NCI-H524 treated with DMSO at 0.1 percent for 48 hours (cell line): Measurements from ENCODE around the gene SERPINA6.
A peak's percentile ranks its signal among the peaks of the same experiment; 100 is the strongest.
"Not testable (repeated sequence)": the region's sequence is repeated elsewhere in the genome, so short reads cannot be mapped to it uniquely, and the experiment has no call there.

Experiments
- DNase-seq: peaks from one replicate; lab custom pipeline; 2025; lab: John Stamatoyannopoulos, UW

The SERPINA6 gene

DNA sequence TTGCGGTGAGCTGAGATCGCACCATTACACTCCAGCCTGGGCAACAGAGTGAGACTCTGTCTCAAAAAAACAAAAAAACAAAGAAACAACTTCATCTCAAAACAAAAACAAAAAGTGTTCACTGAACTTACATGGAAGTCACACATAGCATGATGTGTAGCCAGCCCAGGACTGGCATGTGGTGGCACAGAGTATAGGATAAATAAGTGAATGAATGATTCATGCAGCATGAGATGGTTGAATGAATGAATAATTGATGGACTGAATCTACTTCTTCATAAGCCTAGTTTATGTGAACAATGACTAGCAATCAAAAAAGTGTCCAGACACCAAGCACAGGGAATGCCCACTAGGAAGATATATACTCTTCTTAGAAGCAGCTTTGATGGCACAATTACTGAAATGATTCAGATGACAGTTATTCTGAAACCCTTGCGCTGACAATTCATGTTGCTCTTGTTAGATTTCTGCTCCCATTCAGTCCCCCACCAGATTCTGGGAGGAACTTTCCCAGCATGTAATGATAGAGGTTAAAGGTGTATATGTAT lies 31.6 kb upstream of the SERPINA6 start:
- DNase-seq = no peak

GRCh38 chr14:94354190-94354589 lies 31.1 kb upstream of the SERPINA6 start:
- DNase-seq = not testable (repeated sequence)

- DNase-seq = no peak
Measured at GRCh38 chr14:94349276-94349675, 26.1 kb upstream of the SERPINA6 start.

DNA sequence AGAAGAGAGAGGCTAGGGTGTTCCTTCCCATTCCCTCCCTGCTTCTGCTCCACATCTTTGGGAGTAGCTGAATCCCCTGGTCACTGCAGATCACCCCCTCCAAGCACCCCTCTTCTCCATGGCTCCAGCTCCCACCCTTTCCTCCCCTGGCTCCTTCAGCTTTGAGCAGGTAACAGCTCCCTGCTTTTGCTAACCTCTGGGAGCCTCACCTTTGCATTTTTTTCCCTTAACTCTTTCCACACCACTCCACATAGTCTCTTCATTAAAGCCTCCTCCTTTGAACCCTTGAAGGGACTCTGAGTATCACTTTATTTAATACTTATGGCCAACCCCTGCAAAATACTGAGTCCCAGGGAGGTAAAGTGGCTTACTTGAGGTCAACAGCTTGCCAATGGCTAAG lies 25.7 kb upstream of the SERPINA6 start:
- no peak for DNase-seq

DNA sequence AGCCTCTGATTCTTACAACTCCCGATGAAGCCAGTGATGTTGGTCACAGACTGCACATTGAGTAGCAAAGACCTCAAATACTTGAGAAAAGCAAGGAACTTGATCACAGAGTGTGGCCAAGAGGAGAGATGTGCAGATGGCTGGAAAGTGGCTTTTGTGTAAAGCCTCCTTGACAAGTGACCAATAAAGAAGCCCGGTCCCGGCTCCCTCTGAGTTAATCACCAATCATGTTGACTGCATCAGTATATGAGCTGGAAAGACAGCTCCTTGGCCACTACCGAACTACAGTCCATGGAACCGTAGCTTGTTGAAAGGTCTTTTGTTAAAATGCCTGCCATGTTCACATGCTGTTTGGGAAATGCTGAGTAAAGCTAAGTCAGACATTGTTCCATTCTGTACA lies 23.7 kb upstream of the SERPINA6 start:
- DNase-seq = peak; percentile 83

DNA sequence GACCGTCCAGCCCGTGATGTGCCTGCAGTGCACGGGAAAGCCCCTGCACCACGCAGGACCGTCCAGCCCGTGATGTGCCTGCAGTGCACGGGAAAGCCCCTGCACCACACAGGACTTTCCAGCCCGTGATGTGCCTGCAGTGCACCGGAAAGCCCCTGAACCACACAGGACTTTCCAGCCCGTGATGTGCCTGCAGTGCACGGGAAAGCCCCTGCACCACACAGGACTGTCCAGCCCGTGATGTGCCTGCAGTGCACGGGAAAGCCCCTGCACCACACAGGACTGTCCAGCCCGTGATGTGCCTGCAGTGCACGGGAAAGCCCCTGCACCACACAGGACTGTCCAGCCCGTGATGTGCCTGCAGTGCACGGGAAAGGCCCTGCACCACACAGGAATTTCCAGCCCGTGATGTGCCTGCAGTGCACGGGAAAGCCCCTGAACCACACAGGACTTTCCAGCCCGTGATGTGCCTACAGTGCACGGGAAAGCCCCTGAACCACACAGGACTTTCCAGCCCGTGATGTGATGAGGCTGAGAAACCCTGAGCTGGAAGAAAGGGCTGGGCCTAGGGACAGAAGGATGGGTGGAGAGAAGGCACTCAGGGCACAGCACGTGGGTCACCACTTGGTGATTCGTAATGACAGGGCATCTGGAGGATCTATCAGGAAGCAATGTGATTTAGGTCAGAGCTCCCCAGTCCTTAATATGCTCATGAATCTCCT lies 23.1 kb upstream of the SERPINA6 start:
- peak; percentile 83 for DNase-seq

DNA sequence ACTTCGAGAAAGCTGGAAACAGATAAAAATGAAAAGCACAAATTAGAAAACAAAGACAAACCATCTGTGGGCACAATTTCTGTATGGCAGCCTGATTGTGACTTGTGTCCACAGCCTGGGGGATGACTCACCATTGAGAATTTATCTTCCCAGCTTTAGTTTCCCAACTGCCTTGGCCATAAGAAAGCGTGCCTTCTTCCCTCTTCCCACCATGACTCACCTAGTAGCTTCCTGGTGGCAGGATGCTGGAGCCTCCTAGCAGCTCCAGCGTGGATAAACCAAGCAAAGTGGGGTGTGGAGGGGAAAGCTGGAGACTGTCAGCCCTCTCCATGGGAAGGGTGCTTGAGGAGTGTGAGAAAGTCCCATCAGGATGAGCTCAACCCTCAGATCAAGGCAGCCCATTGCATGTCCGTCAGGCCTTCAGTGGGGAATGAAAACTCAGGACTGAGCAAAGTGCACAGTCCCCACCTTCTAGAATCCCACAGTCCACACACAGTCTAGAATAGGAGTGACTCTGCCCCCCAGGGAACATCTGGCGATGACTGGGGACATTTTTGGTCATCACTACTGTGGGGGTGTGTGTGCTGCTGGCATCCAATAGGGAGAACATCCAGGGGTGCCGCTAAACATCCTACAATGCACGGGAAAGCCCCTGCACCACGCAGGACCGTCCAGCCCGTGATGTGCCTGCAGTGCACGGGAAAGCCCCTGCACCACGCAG lies 22.4 kb upstream of the SERPINA6 start:
- DNase-seq = no peak

DNA sequence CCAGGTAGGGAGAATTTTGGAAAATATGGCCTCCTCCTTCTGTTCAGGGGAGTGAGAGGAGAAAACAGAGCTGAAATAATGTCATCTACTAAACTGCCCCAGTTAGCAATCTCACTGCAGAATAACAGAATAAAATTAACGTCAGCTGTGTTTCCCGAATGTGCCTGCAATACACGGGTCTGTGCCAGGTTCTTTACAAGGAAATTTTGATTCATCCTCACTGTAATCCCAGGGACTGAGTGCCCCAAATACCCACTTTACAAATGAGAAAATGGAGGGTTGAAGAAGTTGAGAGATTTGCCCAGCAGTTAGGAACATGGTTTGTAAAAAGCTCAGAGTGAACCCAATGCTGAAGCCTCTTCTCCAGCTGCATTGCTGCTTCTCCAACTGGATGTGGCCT lies 21.3 kb upstream of the SERPINA6 start:
- DNase-seq = no peak

DNA sequence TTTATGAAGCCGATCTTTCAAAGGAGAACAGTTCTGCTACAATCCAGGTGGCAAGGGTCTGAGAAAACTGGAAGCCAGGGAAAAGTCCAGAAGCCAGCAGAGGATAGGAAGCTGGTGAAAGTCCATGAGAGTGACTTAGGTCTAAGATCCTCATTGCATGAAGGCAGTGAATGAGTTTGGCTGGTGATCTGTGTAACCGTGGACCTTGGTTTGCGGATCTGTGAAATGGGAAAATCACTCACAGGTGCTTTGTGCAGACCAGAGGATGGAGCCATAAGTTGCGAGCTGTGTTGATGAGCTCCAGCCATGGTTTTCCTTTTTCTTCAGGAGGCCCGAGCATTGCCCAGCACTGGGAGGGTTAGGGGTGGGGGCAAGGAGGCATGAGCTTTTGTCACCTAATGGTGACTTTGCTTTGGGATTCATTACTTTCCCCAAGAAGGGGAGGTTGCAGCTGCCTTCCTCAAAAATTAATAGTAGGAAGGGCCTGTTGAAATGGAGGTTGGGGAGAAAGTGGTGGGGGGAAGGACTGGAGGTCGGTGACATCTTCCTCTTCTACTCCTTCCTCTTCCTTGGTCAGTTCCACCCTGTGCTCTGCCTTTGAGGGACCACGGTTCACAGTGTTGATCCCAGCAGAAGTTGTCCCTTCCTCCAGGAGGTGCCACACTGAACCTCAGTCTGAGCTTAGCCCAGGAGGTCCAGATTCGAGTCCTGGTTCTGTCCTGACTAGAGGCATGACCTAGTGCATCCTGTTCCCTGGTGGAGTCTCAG lies 20.3 kb upstream of the SERPINA6 start:
- DNase-seq = no peak

GRCh38 chr14:94342334-94342934 lies 19.3 kb upstream of the SERPINA6 start:
- DNase-seq = peak; percentile 31

DNA sequence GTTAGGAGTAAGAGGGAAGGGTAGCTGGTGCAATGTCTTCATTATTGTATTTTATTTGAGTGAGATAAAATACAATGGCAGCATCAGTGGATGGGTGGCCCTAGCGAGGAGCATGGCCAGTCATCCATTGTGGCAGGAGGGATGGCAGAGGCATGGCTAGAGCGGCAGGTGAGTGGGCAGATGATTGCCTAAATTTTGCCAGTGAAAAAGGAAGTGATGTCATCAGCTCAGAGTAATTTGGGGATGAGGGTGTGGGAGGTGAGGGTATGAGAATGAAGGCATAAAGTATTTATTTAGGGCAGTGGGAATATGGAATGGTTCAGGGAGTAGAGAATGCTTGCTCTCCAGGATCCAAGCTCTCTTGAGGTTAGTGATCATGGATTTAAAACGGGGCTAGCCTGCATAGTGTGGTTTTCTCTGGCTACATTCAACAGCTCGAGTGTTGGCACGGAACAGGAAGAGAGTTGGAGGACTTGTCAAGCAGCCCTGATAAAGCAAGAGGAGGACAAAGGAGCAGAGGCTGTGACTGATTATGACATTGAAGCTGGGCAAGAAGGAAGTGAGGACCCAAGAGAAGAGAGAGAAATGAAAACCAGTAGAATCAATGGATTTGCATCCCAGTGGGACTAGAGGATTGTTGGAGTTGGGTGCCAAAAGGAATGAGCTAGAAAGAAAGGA lies 18.7 kb upstream of the SERPINA6 start:
- DNase-seq = no peak

- DNase-seq = no peak
Measured at GRCh38 chr14:94340533-94340932, 17.4 kb upstream of the SERPINA6 start.

DNA sequence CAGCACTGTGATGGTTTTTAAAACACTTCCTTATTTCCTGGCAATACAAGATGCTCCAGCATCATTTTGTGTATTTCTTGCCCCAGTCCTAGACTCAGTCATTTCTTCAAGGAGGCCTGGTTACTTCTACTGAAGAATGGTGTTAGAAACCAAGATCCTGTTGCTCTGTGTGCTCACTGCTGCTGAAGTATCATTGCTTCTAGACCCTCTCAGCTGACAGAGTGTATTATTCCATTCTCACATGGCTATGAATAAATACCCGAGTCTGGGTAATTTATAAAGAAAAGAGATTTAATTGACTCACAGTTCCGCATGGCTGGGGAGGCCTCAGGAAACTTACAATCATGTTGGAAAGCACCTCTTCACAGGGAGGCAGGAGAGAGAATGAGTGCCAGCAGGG lies 14.9 kb upstream of the SERPINA6 start:
- DNase-seq = no peak

DNA sequence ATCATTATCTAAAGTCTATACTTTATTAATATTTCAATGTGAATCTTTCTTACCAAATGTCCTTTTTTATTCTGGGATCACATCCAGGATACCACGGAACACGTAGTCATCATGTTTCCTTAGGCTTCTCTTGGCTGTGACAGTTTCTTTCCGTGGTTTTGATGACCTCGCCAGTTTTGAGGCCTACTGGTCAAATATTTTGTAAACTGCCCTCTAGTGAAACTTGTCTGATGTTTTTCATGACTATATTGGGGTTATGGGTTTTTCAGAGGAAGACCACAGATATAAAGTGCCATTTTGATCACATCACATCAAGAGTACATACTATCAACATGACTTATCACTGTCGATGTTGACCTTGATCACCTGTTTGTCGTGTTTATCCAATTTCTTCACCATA lies 14.1 kb upstream of the SERPINA6 start:
- no peak for DNase-seq

DNA sequence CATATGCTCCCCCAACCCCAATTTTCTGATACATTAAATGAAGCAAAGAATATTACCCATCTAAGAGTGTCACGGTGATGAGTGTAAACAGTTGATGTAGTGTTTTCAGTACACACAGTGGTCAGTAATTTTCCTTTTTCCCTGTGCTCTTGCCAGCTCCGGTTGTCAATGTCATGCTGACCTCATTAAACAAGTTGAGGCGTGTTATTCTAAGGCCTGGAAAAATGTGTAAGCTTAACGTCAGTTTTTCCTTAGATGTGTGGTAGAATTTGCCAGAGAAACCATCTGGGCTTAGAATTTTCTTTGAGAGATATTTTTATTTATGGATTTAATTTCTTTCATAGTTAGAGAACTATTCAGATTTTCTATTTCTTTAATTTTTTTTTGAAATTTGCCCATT lies 11.7 kb upstream of the SERPINA6 start:
- DNase-seq = no peak

DNA sequence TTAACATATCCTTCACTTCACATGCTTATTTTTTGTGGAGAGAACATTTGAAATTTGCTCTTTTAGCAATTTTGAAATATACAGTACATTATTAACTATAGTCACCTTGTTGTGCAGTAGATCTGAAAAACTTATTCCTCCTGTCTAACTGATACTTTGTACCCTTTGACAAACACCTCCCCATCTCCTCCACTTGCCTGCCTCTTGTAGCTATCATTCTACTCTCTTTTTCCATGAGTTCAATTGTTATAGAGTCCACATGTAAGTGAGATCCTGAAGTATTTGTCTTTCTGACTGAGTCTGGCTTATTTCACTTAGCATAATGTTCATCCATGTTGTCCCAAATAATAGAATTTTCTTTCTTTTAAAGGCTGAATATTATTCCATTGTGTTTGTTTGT lies 9.5 kb upstream of the SERPINA6 start:
- no peak for DNase-seq

- no peak for DNase-seq
Measured at GRCh38 chr14:94332063-94332583, 9.0 kb upstream of the SERPINA6 start.

- DNase-seq = no peak
Measured at GRCh38 chr14:94331462-94331861, 8.3 kb upstream of the SERPINA6 start.

DNA sequence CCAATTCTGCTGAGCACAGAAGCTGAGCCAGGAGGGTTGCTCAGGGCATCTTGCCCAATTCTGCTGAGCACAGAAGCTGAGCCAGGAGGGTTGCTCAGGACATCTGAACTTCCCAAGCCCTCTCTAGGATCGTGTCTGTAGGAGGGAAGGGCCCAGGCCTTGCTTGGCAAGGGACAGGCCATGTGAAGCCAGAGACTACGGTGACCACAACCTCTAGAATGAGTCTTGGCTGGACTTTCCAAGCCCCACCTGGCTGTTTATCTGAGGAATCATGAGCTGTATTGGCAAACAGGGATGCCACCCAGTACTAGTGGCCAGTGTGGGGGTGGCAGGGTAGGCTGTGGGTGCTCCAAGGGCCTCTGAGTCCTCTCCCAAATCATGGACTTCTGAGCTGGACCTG lies 7.7 kb upstream of the SERPINA6 start:
- DNase-seq = no peak

DNA sequence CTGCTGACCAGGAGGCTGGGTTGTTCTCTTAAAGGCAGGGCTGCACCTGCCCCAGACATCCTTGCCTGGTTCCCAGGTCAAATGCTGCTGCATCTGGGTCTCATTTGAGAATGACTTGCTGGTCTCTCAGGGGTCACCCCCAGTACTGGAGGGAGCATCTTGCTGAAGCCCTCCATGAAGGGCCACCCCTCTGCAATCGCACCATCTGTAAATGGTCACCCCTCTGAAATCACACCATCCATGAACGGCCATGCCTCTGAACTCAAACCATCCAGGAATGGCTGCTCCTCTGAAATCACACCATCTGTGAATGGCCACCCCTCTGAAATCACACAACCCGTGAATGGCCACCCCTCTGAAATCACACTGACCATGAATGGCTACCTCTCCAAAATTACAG lies 7.3 kb upstream of the SERPINA6 start:
- DNase-seq = no peak

GRCh38 chr14:94329857-94330256 lies 6.7 kb upstream of the SERPINA6 start:
- no peak for DNase-seq
